GM12872 (cell line): ENCODE results near the gene TCTN2.

Source experiments
- TF ChIP-seq, protein P1 (sequence below): IDR thresholded peaks from 3 replicates; pipeline ENCODE4 v1.5.1; 2011; ENCODE audit warnings: low read depth, mild to moderate bottlenecking, low read length, moderate library complexity; ENCODE audit not compliant: insufficient read depth

The TCTN2 gene

GRCh38 chr12:123645878-123646277, 25.0 kb upstream of the TCTN2 start:
- TF ChIP-seq, protein P1, sequence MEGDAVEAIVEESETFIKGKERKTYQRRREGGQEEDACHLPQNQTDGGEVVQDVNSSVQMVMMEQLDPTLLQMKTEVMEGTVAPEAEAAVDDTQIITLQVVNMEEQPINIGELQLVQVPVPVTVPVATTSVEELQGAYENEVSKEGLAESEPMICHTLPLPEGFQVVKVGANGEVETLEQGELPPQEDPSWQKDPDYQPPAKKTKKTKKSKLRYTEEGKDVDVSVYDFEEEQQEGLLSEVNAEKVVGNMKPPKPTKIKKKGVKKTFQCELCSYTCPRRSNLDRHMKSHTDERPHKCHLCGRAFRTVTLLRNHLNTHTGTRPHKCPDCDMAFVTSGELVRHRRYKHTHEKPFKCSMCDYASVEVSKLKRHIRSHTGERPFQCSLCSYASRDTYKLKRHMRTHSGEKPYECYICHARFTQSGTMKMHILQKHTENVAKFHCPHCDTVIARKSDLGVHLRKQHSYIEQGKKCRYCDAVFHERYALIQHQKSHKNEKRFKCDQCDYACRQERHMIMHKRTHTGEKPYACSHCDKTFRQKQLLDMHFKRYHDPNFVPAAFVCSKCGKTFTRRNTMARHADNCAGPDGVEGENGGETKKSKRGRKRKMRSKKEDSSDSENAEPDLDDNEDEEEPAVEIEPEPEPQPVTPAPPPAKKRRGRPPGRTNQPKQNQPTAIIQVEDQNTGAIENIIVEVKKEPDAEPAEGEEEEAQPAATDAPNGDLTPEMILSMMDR, result no peak

- TF ChIP-seq, protein P1, result no peak
Observed at GRCh38 chr12:123648401-123648800, 22.5 kb upstream of the TCTN2 start.

- TF ChIP-seq, protein P1, result no peak
Observed at GRCh38 chr12:123654129-123654701, 16.7 kb upstream of the TCTN2 start.

GRCh38 chr12:123655420-123655819, 15.5 kb upstream of the TCTN2 start:
- TF ChIP-seq, protein P1, result no peak

- TF ChIP-seq, protein P1, result no peak
Observed at GRCh38 chr12:123656392-123656791, 14.5 kb upstream of the TCTN2 start.

DNA sequence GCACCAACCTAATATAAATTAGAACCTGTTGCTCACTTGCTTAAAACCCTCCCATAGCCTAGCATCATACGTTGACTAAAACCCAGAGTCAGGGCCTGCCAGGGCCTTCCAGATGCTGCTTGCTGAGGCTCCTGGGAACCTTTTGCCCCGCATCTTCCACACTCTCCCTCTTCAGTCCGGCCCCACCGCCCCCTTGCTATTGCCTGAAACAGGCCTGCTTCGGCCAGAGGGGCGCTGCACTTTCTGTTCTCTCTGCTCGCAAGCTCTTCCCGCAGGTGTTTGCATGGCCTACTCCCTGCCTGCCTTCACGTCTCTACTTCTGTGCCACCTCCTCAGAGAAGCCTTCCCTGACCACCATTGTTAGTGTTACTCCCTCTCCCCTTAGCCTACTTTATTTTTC, 13.7 kb upstream of the TCTN2 start:
- TF ChIP-seq, protein P1, result no peak

GRCh38 chr12:123659996-123660727, 10.8 kb upstream of the TCTN2 start:
- TF ChIP-seq, protein P1, result no peak
